Activated CD8-positive, alpha-beta T cell treated with anti-CD3 and anti-CD28 coated beads for 36 hours (primary cell): ENCODE measurements around the gene CLDN10. TPM values are rescaled to one million over a fixed set of nuclear protein-coding genes. Genes with fewer than 3 reads are reported as not detected.

Experiments
- ATAC-seq: fragments of 200-7000 bp; cut with Tn5 transposase; one replicate; pipeline ENCODE4 v1.10.0; 2021; ENCODE audit warnings: mild to moderate bottlenecking, moderate library complexity
- CTCF ChIA-PET: fragments of 350-600 bp; sonication (Branson Sonifier 250); formaldehyde crosslinking; loops from one replicate; lab custom pipeline; 2021; ENCODE audit warnings: antibody characterized with exemption; lab: Charles Lee
- POLR2A ChIA-PET: fragments of 350-600 bp; sonication (Branson Sonifier 250); formaldehyde crosslinking; loops from one replicate; lab custom pipeline; 2021; ENCODE audit warnings: antibody characterized with exemption; lab: Charles Lee
- DNase-seq: peaks from one replicate; pipeline ENCODE4 v3.0.0-alpha.2; 2020
- H3K27ac Mint-ChIP-seq: one replicate; pipeline ENCODE4 v1.8.0; 2021; ENCODE audit warnings: mild to moderate bottlenecking, mixed read lengths
- H3K27me3 Mint-ChIP-seq: one replicate; pipeline ENCODE4 v1.8.0; 2021; ENCODE audit warnings: mixed read lengths
- H3K36me3 Mint-ChIP-seq: one replicate; pipeline ENCODE4 v1.8.0; 2021; ENCODE audit warnings: low read depth, mixed read lengths
- H3K4me1 Mint-ChIP-seq: one replicate; pipeline ENCODE4 v1.8.0; 2021; ENCODE audit warnings: low read depth, mixed read lengths
- H3K4me3 Mint-ChIP-seq: one replicate; pipeline ENCODE4 v1.8.0; 2021; ENCODE audit warnings: mild to moderate bottlenecking, moderate library complexity, mixed read lengths
- H3K9me3 Mint-ChIP-seq: one replicate; pipeline ENCODE4 v1.8.0; 2021; ENCODE audit warnings: mixed read lengths
- CTCF ChIP-seq: fragments of 200-600 bp; IDR thresholded peaks from one replicate; pipeline ENCODE4 v1.8.0; 2022; ENCODE audit warnings: antibody characterized with exemption, mild to moderate bottlenecking
- intact Hi-C: fragments of 100-400 bp; cut with micrococcal nuclease; formaldehyde crosslinking; loops from one replicate; pipeline ENCODE4 v1.10.0; 2022
- total RNA-seq, 2 experiments: library from RNA; stranded (reverse); gene quantifications; one replicate each; pipeline ENCODE4 v1.2.3, GENCODE V29; 2021

Gene CLDN10
- total RNA-seq, 2 experiments from 2014 or later, result not detected

- DNase-seq (no peak), ATAC-seq (no peak)
- Mint-ChIP-seq H3K4me1 (no peaks in the 10 kb centered on the region), H3K9me3 (no peaks in the 10 kb centered on the region), H3K4me3 (no peak overlapping the region), H3K27me3 (peaks cover 3% of the 10 kb centered on the region), H3K27ac (no peak overlapping the region), H3K36me3 (no peaks in the 10 kb centered on the region)
- CTCF ChIA-PET, result interaction anchor here (1.1 kb wide), 1 partner anchor 15 kb away, joined by 3 read pairs; no protein-coding TSS in a partner anchor
- intact Hi-C loops, result no loop called here
- POLR2A ChIA-PET, result no interaction called here
- TF ChIP-seq CTCF, result no peak
These were observed 44.5 kb upstream of the CLDN10 start for GRCh38 chr13:95507991-95508390.

- TF ChIP-seq CTCF, result no peak
- CTCF ChIA-PET, result no interaction called here
- no peaks in the 10 kb centered on the region for H3K9me3 Mint-ChIP-seq
These were observed 43.5 kb upstream of the CLDN10 start for GRCh38 chr13:95508996-95509395.

GRCh38 chr13:95509521-95510310 lies 42.8 kb upstream of the CLDN10 start:
- H3K9me3 Mint-ChIP-seq, result no peaks in the 10 kb centered on the region
- ChIA-PET CTCF (no interaction called here), POLR2A (no interaction called here)
- peaks cover 10% of the 10 kb centered on the region for H3K27me3 Mint-ChIP-seq
- H3K27ac Mint-ChIP-seq, result no peak overlapping the region
- H3K4me1 Mint-ChIP-seq, result no peaks in the 10 kb centered on the region
- DNase-seq (no peak), ATAC-seq (no peak)
- intact Hi-C loops, result no loop called here
- no peaks in the 10 kb centered on the region for H3K36me3 Mint-ChIP-seq
- H3K4me3 Mint-ChIP-seq, result no peak overlapping the region
- no peak for TF ChIP-seq CTCF

More at GRCh38 chr13:95508996-95509395, 43.5 kb upstream of the CLDN10 start:
- no peak for ATAC-seq
- Mint-ChIP-seq H3K27me3 (peaks cover 6% of the 10 kb centered on the region), H3K4me1 (no peaks in the 10 kb centered on the region), H3K4me3 (no peak overlapping the region), H3K36me3 (no peaks in the 10 kb centered on the region), H3K27ac (no peak overlapping the region)
- POLR2A ChIA-PET, result no interaction called here
- DNase-seq, result no peak
- intact Hi-C loops, result no loop called here

- POLR2A ChIA-PET, result no interaction called here
- CTCF ChIA-PET, result interaction anchor here (1.2 kb wide), 1 partner anchor 107 kb away, joined by 4 read pairs; no protein-coding TSS in a partner anchor
- no peak overlapping the region for H3K4me3 Mint-ChIP-seq
- no peak for ATAC-seq
- H3K27me3 Mint-ChIP-seq, result peaks cover 10% of the 10 kb centered on the region
- TF ChIP-seq CTCF, result no peak
- no peaks in the 10 kb centered on the region for H3K36me3 Mint-ChIP-seq
- DNase-seq, result no peak
- H3K27ac Mint-ChIP-seq, result no peak overlapping the region
- intact Hi-C loops, result no loop called here
- H3K4me1 Mint-ChIP-seq, result no peaks in the 10 kb centered on the region
- H3K9me3 Mint-ChIP-seq, result no peaks in the 10 kb centered on the region
These were observed 41.6 kb upstream of the CLDN10 start for GRCh38 chr13:95510950-95511349.

GRCh38 chr13:95512424-95512823 lies 40.1 kb upstream of the CLDN10 start:
- no peak for TF ChIP-seq CTCF
- ATAC-seq (no peak), DNase-seq (no peak)
- peaks cover 10% of the 10 kb centered on the region for H3K27me3 Mint-ChIP-seq
- no peaks in the 10 kb centered on the region for H3K9me3 Mint-ChIP-seq
- H3K36me3 Mint-ChIP-seq, result no peaks in the 10 kb centered on the region
- no peak overlapping the region for H3K27ac Mint-ChIP-seq
- ChIA-PET CTCF (no interaction called here), POLR2A (no interaction called here)
- H3K4me1 Mint-ChIP-seq, result no peaks in the 10 kb centered on the region
- intact Hi-C loops, result no loop called here
- no peak overlapping the region for H3K4me3 Mint-ChIP-seq
